ENCODE results near the gene TOR1AIP2. TPM values are rescaled to one million over a fixed set of nuclear protein-coding genes. Genes with fewer than 3 reads are reported as not detected.

TOR1AIP2 gene
- total RNA-seq, 2 donors from 2014 or later = 66.8 to 76.9 TPM

DNA sequence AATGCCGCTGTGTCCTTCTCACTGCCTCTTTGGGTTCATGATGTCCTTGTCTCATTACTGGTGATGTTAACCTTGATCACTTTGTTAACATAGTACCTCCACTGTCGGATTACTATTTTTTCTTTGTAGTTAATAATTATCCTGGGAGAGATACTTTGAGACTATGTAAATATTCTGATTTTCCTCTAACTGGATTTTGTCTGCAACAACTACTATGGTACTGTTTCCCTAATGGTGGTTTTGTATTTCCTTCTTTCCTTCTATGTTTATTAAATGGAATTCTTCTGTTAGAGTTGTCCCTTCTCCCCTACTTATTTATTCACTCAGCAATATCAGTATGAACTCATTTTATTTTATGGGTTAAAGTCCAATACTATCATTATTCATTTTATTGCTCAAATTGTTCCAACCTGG is 4.2 kb downstream of the TOR1AIP2 start:
- peaks cover 11% of the 10 kb centered on the region for H3K4me1 ChIP-seq
- intact Hi-C loops (cut with DNase I) = no loop called here
- DNase-seq = no peak
- H3K27me3 ChIP-seq = no peaks in the 10 kb centered on the region
- TF ChIP-seq, protein P1, sequence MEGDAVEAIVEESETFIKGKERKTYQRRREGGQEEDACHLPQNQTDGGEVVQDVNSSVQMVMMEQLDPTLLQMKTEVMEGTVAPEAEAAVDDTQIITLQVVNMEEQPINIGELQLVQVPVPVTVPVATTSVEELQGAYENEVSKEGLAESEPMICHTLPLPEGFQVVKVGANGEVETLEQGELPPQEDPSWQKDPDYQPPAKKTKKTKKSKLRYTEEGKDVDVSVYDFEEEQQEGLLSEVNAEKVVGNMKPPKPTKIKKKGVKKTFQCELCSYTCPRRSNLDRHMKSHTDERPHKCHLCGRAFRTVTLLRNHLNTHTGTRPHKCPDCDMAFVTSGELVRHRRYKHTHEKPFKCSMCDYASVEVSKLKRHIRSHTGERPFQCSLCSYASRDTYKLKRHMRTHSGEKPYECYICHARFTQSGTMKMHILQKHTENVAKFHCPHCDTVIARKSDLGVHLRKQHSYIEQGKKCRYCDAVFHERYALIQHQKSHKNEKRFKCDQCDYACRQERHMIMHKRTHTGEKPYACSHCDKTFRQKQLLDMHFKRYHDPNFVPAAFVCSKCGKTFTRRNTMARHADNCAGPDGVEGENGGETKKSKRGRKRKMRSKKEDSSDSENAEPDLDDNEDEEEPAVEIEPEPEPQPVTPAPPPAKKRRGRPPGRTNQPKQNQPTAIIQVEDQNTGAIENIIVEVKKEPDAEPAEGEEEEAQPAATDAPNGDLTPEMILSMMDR (IDR thresholded peaks at IDR 0.05) = no peak
- no peak overlapping the region for H3K9ac ChIP-seq (ENCODE audit: low read depth in 2 of 2, low read length in 2 of 2)
- H3K27ac ChIP-seq = peak overlapping the region; percentile 14
- no peaks in the 10 kb centered on the region for H3K9me3 ChIP-seq
- H3K36me3 ChIP-seq = no peaks in the 10 kb centered on the region
- no peak overlapping the region for H3K4me3 ChIP-seq

DNA sequence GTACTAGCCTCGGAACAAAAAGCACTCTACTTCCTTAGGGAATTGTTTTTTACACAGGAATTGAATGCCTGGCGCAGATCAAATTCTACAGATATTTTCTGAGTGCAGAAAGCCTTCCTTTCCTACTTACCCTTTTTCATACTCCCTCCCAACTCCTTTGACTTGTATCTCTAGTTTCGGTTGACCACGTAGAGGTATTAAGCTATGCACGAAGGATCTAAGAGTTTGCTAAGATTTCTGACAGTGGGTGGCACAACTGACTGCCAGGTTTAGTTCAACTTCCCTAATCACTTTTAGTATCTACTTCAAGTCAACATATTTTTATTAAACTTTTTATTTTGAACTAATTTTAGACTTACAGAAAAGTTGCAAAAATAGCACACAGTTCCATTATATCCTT is 5.0 kb downstream of the TOR1AIP2 start:
- Histone ChIP-seq H3K36me3 (no peaks in the 10 kb centered on the region), H3K27ac (no peak overlapping the region), H3K4me3 (no peak overlapping the region), H3K9me3 (no peaks in the 10 kb centered on the region), H3K27me3 (no peaks in the 10 kb centered on the region), H3K4me1 (peaks cover 11% of the 10 kb centered on the region), H3K9ac (ENCODE audit: low read depth in 2 of 2, low read length in 2 of 2) (no peak overlapping the region)
- intact Hi-C loops (cut with DNase I) = no loop called here
- no peak for DNase-seq
- TF ChIP-seq, protein P1 (IDR thresholded peaks at IDR 0.05) = no peak

DNA sequence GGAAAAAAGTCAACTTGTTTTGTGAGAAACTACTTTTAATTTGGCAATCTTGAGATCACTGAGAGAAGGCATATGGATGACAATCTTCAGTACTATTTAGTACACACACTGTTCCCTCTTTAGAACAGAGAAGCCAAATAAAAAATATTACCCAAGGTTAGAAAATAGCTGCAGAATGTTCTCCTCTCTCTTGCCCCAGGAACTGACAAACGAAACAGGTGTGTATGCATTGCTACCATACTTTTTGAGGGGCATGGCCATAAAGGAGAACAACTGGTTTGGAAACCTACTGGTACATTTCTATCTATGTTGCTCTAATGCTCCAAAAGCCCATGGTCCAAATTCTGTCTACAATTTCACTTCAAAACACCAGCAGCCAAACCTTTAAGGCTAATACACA is 5.7 kb downstream of the TOR1AIP2 start:
- Histone ChIP-seq H3K27ac (no peak overlapping the region), H3K4me1 (peaks cover 11% of the 10 kb centered on the region), H3K9me3 (no peaks in the 10 kb centered on the region), H3K4me3 (no peak overlapping the region), H3K36me3 (no peaks in the 10 kb centered on the region), H3K9ac (ENCODE audit: low read depth in 2 of 2, low read length in 2 of 2) (no peak overlapping the region), H3K27me3 (no peaks in the 10 kb centered on the region)
- no peak for DNase-seq
- intact Hi-C loops (cut with DNase I) = no loop called here
- TF ChIP-seq, protein P1 (IDR thresholded peaks at IDR 0.05) = no peak

DNA sequence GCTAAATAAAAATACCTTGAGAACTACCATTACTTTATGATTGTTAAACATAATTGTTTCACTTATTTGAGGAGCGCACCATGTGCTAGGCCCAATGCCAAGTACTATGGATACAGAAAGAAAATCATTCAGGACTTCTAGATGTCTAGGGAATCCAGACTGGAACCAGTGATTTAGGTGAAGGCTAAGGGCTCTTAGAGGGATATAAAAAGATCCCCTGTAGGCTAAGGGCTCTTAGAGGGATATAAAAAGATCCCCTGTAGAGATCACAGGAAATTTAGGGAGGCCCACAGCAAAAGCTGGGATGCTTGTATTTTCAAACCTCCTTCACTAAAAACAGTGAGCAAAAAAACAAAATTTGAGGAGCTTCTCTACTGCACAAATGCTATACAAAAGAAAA is 6.7 kb downstream of the TOR1AIP2 start:
- TF ChIP-seq, protein P1 (IDR thresholded peaks at IDR 0.05) = no peak
- intact Hi-C loops (cut with DNase I) = no loop called here
- Histone ChIP-seq H3K9ac (ENCODE audit: low read depth in 2 of 2, low read length in 2 of 2) (no peak overlapping the region), H3K4me1 (peaks cover 3% of the 10 kb centered on the region), H3K9me3 (no peaks in the 10 kb centered on the region), H3K4me3 (no peak overlapping the region), H3K27me3 (no peaks in the 10 kb centered on the region), H3K36me3 (no peaks in the 10 kb centered on the region), H3K27ac (no peak overlapping the region)
- DNase-seq = no peak

DNA sequence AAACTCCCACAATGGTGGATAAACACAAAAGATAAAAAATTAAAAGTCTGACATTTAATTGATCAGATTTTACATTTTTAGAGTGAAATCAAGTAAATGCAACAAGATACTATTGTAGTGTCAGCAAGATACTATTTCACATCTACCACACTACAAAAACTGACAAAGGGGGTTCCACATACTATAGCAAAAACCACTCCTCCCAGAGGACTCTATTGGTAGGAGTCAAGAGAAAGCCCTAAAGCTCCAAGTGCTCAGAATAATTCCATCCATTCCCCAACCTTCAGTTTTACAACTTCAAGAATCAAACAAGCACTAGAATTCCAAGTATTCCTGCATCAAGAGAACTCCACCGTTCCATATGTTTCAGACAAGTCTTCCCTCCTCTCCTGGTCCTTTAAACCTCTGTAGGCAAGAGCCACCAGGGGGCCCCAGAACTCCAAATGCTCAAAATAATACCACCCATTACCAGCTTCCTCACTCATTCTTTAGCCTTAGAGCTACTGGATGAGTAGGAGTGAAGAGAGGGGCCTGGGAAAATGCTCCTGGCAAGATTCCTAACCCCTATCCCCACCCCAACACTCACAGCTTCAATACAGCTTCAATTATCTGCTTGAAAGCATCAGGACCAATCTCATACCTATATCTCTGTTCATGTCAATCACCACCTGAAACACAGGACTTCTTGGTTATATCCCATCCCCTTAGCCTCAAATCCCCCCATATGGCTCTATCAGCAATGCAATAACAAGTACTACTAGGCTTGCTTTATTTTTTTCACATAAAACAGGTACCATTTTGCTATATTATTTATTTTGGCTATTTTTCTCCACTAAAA is 9.9 kb downstream of the TOR1AIP2 start:
- H3K27me3 ChIP-seq = no peaks in the 10 kb centered on the region
- no peaks in the 10 kb centered on the region for H3K9me3 ChIP-seq
- no peak overlapping the region for H3K4me3 ChIP-seq
- H3K9ac ChIP-seq (ENCODE audit: low read depth in 2 of 2, low read length in 2 of 2) = no peak overlapping the region
- no peaks in the 10 kb centered on the region for H3K4me1 ChIP-seq
- H3K27ac ChIP-seq = no peak overlapping the region
- peak; percentile 47 for DNase-seq
- TF ChIP-seq, protein P1 (IDR thresholded peaks at IDR 0.05) = peak; percentile 65
- intact Hi-C loops (cut with DNase I) = loop anchor here (5.0 kb wide), 1 partner anchor 310 kb away; no protein-coding TSS in a partner anchor
- no peaks in the 10 kb centered on the region for H3K36me3 ChIP-seq

All from colonic mucosa (tissue), 4 donors.